ENCODE measurements around the gene PPM1K. TPM values are rescaled to one million over a fixed set of nuclear protein-coding genes. Genes with fewer than 3 reads are reported as not detected.

Gene PPM1K
- 18.7 and 19.4 TPM in 2 replicates for total RNA-seq

GRCh38 chr4:88284439-88285234 lies at the start of gene PPM1K:
TSS of gene PPM1K (minus strand) at chr4:88284561. CDS start at chr4:88278583, 5,978 bp downstream.

Other genes starting within 250 kb of the PPM1K start
- 1.7 and 1.8 TPM in 2 replicates for gene ABCG2, start 125.9 kb downstream of the PPM1K start, total RNA-seq
- gene HERC6, start 94.3 kb upstream of the PPM1K start, total RNA-seq: 6.3 and 7.5 TPM in 2 replicates
- gene HERC5, start 172.6 kb upstream of the PPM1K start, total RNA-seq: 1.6 and 2.5 TPM in 2 replicates
- 75.4 and 81.0 TPM in 2 replicates for gene PYURF, start 239.2 kb upstream of the PPM1K start, total RNA-seq

All from aortic smooth muscle cell (primary cell).